CD14-positive monocyte (primary cell): Measurements from ENCODE around the gene HAGHL. TPM values are rescaled to one million over a fixed set of nuclear protein-coding genes. Genes with fewer than 3 reads are reported as not detected.
A peak's percentile ranks its signal among the peaks of the same experiment; 100 is the strongest.

ENCODE experiments used
- DNase-seq, 3 donors: peaks; one replicate each; pipeline ENCODE4 v3.0.0-alpha.2; 2011 to 2022
- H2AFZ ChIP-seq: 2 replicates; pipeline ENCODE4 v1.6.0; 2012; ENCODE audit warnings: mild to moderate bottlenecking, low read depth, low read length, inconsistent platforms; ENCODE audit not compliant: insufficient read depth, poor library complexity, severe bottlenecking
- H3K27ac ChIP-seq, 2 donors: 1 replicate in 1 of 2; 2 replicates in 1 of 2; pipeline ENCODE4 v1.5.1; 2012 to 2013; ENCODE audit warnings: low read length in 2 of 2, control low read depth in 1 of 2, inconsistent platforms in 1 of 2, low read depth in 1 of 2, mild to moderate bottlenecking in 1 of 2
- H3K27me3 ChIP-seq, 2 donors: one replicate each; pipeline versions ENCODE4 v1.6.0 to v1.6.1; 2011 to 2013; ENCODE audit warnings: low read length in 2 of 2; ENCODE audit not compliant: control insufficient read depth in 2 of 2, insufficient read depth in 2 of 2
- H3K36me3 ChIP-seq, 2 donors: replicated peaks in 1 of 2; 1 replicate in 1 of 2; 2 replicates in 1 of 2; pipeline versions ENCODE4 v1.5.1 to v1.6.1; 2012 to 2013; ENCODE audit warnings: low read length in 2 of 2, control low read depth in 1 of 2, inconsistent platforms in 1 of 2, mild to moderate bottlenecking in 1 of 2; ENCODE audit not compliant: insufficient read depth in 2 of 2, control insufficient read depth in 1 of 2
- H3K4me1 ChIP-seq, 2 donors: 1 replicate in 1 of 2; 2 replicates in 1 of 2; pipeline versions ENCODE4 v1.5.1 to v1.6.1; 2012 to 2013; ENCODE audit warnings: low read length in 2 of 2, control low read depth in 1 of 2, inconsistent platforms in 1 of 2, mild to moderate bottlenecking in 1 of 2, moderate library complexity in 1 of 2; ENCODE audit not compliant: insufficient read depth in 2 of 2, control insufficient read depth in 1 of 2
- H3K4me2 ChIP-seq: replicated peaks from 2 replicates; pipeline ENCODE3; 2012; ENCODE audit warnings: low read length, moderate library complexity, mild to moderate bottlenecking; ENCODE audit not compliant: poor library complexity, severe bottlenecking; ENCODE audit errors: extremely low read depth
- H3K4me3 ChIP-seq, 3 experiments: fragments of 200-600 bp in 1 of 3; sonication (generic) in 1 of 3; replicated peaks in 1 of 3; 1 replicate in 2 of 3; 2 replicates in 1 of 3; pipeline ENCODE4 v1.5.1; 2011 to 2013; ENCODE audit warnings: low read length in 3 of 3, mild to moderate bottlenecking in 3 of 3, control low read depth in 2 of 3, low read depth in 2 of 3, inconsistent platforms in 1 of 3, moderate library complexity in 1 of 3
- H3K79me2 ChIP-seq: 2 replicates; pipeline ENCODE4 v1.6.0; 2012; ENCODE audit warnings: mild to moderate bottlenecking, control low read depth, inconsistent platforms, low read length, moderate library complexity; ENCODE audit not compliant: insufficient read depth
- H3K9ac ChIP-seq: 2 replicates; pipeline ENCODE4 v1.6.0; 2017; ENCODE audit warnings: low read length, mild to moderate bottlenecking; ENCODE audit not compliant: insufficient read depth, poor library complexity, severe bottlenecking
- H3K9me3 ChIP-seq, 2 donors: replicated peaks in 1 of 2; 1 replicate in 1 of 2; 2 replicates in 1 of 2; pipeline versions ENCODE4 v1.5.1 to v1.6.1; 2012 to 2013; ENCODE audit warnings: low read length in 2 of 2, control low read depth in 1 of 2; ENCODE audit not compliant: control insufficient read depth in 1 of 2, insufficient read depth in 1 of 2
- H4K20me1 ChIP-seq: 2 replicates; pipeline ENCODE4 v1.6.0; 2012; ENCODE audit warnings: mild to moderate bottlenecking, low read length, control low read depth, moderate library complexity; ENCODE audit not compliant: insufficient read depth
- H3K27ac Mint-ChIP-seq, 7 donors: one replicate each; pipeline ENCODE4 v1.8.0; 2020; ENCODE audit warnings: mild to moderate bottlenecking in 7 of 7, mixed read lengths in 7 of 7, moderate library complexity in 6 of 7, inconsistent platforms in 2 of 7
- H3K27me3 Mint-ChIP-seq, 3 donors: one replicate each; pipeline ENCODE4 v1.8.0; 2021 to 2022; ENCODE audit warnings: low read depth in 3 of 3, mild to moderate bottlenecking in 3 of 3, mixed read lengths in 3 of 3, moderate library complexity in 3 of 3, inconsistent platforms in 1 of 3
- H3K36me3 Mint-ChIP-seq, 2 donors: one replicate each; pipeline ENCODE4 v1.8.0; 2020; ENCODE audit warnings: mixed read lengths in 2 of 2, inconsistent platforms in 1 of 2, mild to moderate bottlenecking in 1 of 2
- H3K4me1 Mint-ChIP-seq: one replicate; pipeline ENCODE4 v1.8.0; 2020; ENCODE audit warnings: mild to moderate bottlenecking, mixed read lengths
- H3K4me3 Mint-ChIP-seq, 2 donors: one replicate each; pipeline ENCODE4 v1.8.0; 2020; ENCODE audit warnings: mild to moderate bottlenecking in 2 of 2, mixed read lengths in 2 of 2, moderate library complexity in 1 of 2
- H3K9me3 Mint-ChIP-seq, 7 donors: one replicate each; pipeline ENCODE4 v1.8.0; 2020 to 2022; ENCODE audit warnings: mixed read lengths in 7 of 7, mild to moderate bottlenecking in 6 of 7, moderate library complexity in 6 of 7, inconsistent platforms in 2 of 7
- CTCF ChIP-seq: fragments of 200-600 bp; IDR thresholded peaks from one replicate; pipeline ENCODE4 v1.8.0; 2022; ENCODE audit warnings: antibody characterized with exemption, mild to moderate bottlenecking
- WGBS: methylation state at CpG from one replicate; pipeline ENCODE4 v1.1.5; 2013; ENCODE audit warnings: missing lambda C conversion rate; ENCODE audit not compliant: insufficient coverage; 5-methylcytosine and 5-hydroxymethylcytosine counted together
- intact Hi-C, 2 donors: fragments of 100-400 bp; cut with micrococcal nuclease; formaldehyde crosslinking; loops; one replicate each; pipeline versions ENCODE4 v1.15.0 to v1.15.1; 2023
- polyA plus RNA-seq, 3 donors: library from polyadenylated mRNA; depleted of rRNA in 1 of 3; unstranded in 2 of 3; stranded (reverse) in 1 of 3; fragments of 300-500 nt in 2 of 3; fragments of >200 nt in 1 of 3; fragmentation: Illumina TruSeq in 2 of 3; gene quantifications; 1 replicate in 2 of 3; 2 replicates in 1 of 3; pipeline ENCODE4 v1.2.3, GENCODE V29; 2012 to 2021

HAGHL gene
- polyA plus RNA-seq, 3 donors = 0.60 to 8.9 (median 1.5) TPM

- peaks cover 20 to 54% of the 10 kb centered on the region in 2 donors for H3K27me3 ChIP-seq
- H3K9me3 Mint-ChIP-seq = peaks cover 6 to 32% (median 8%) of the 10 kb centered on the region in 7 donors
- 4% methylated on average over 31 of the region's 37 CpGs for WGBS
- H3K36me3 Mint-ChIP-seq = peaks cover 4 to 5% of the 10 kb centered on the region in 2 donors
- peak overlapping the region; percentile 76 for H3K4me2 ChIP-seq
- no peak overlapping the region for H3K4me3 ChIP-seq
- no peaks in the 10 kb centered on the region for H3K36me3 ChIP-seq
- intact Hi-C loops = no loop called here
- no peak for DNase-seq
- H3K79me2 ChIP-seq = no peaks in the 10 kb centered on the region
- H3K4me3 Mint-ChIP-seq = peak overlapping the region in 1 of 2 donors; percentile 75
- H3K9me3 ChIP-seq = peaks cover 0 to 4% of the 10 kb centered on the region in 2 donors
- peaks cover 22% of the 10 kb centered on the region for H3K4me1 Mint-ChIP-seq
- no peak overlapping the region for H3K27ac Mint-ChIP-seq
- peaks cover 57 to 77% (median 69%) of the 10 kb centered on the region in 3 donors for H3K27me3 Mint-ChIP-seq
- H4K20me1 ChIP-seq = peaks cover 3% of the 10 kb centered on the region
- TF ChIP-seq CTCF = no peak
- H2AFZ ChIP-seq = no peak overlapping the region
- peaks cover 31 to 42% of the 10 kb centered on the region in 2 donors for H3K4me1 ChIP-seq
- H3K9ac ChIP-seq = no peak overlapping the region
- H3K27ac ChIP-seq = no peak overlapping the region
Observed at GRCh38 chr16:693766-694165, 33.1 kb upstream of the HAGHL start.

- Histone ChIP-seq H3K27me3 (peaks cover 20 to 59% of the 10 kb centered on the region in 2 donors), H3K9ac (no peak overlapping the region), H3K79me2 (no peaks in the 10 kb centered on the region), H3K4me1 (peaks cover 26 to 36% of the 10 kb centered on the region in 2 donors), H3K4me2 (peak overlapping the region; percentile 76), H2AFZ (no peak overlapping the region), H3K36me3 (no peaks in the 10 kb centered on the region), H4K20me1 (no peaks in the 10 kb centered on the region), H3K9me3 (peaks cover 0 to 4% of the 10 kb centered on the region in 2 donors), H3K4me3 (no peak overlapping the region), H3K27ac (no peak overlapping the region)
- TF ChIP-seq CTCF = no peak
- 2% methylated on average over 47 of the region's 64 CpGs for WGBS
- DNase-seq = no peak
- H3K36me3 Mint-ChIP-seq = peaks cover 4 to 5% of the 10 kb centered on the region in 2 donors
- H3K4me1 Mint-ChIP-seq = peaks cover 18% of the 10 kb centered on the region
- peaks cover 57 to 83% (median 74%) of the 10 kb centered on the region in 3 donors for H3K27me3 Mint-ChIP-seq
- H3K27ac Mint-ChIP-seq = no peak overlapping the region
- intact Hi-C loops = no loop called here
- peak overlapping the region; percentile 51 to 84 for H3K4me3 Mint-ChIP-seq
- peaks cover 6 to 32% (median 8%) of the 10 kb centered on the region in 7 donors for H3K9me3 Mint-ChIP-seq
Observed at GRCh38 chr16:694187-694862, 32.6 kb upstream of the HAGHL start.
